Mesodermal cell (in vitro differentiated cells): Measurements from ENCODE around the gene PAX8.
A peak's percentile ranks its signal among the peaks of the same experiment; 100 is the strongest.

Source experiments
- H3K27ac ChIP-seq: 2 replicates; pipeline ENCODE4 v1.7.0; 2013; ENCODE audit warnings: mild to moderate bottlenecking, low read depth, low read length, moderate library complexity; ENCODE audit not compliant: severe bottlenecking
- H3K36me3 ChIP-seq: 2 replicates; pipeline ENCODE4 v1.7.1; 2013; ENCODE audit warnings: mild to moderate bottlenecking, low read length, moderate library complexity; ENCODE audit not compliant: control insufficient read depth, insufficient read depth
- H3K4me1 ChIP-seq: one replicate; pipeline ENCODE4 v1.7.1; 2013; ENCODE audit warnings: mild to moderate bottlenecking, low read length; ENCODE audit not compliant: insufficient read depth, control insufficient read depth, poor library complexity, severe bottlenecking
- H3K4me3 ChIP-seq: 2 replicates; pipeline ENCODE4 v1.7.0; 2013; ENCODE audit warnings: low read length, control low read depth, mild to moderate bottlenecking; ENCODE audit not compliant: insufficient read depth, poor library complexity, severe bottlenecking; ENCODE audit errors: extremely low read depth
- H3K9me3 ChIP-seq: 2 replicates; pipeline ENCODE4 v1.7.1; 2013; ENCODE audit warnings: mild to moderate bottlenecking, low read length, moderate library complexity; ENCODE audit not compliant: control insufficient read depth
- WGBS, 2 experiments: methylation state at CpG; one replicate each; pipeline ENCODE4 v1.1.5; 2013; ENCODE audit warnings: missing lambda C conversion rate in 2 of 2; ENCODE audit not compliant: insufficient coverage in 2 of 2; 5-methylcytosine and 5-hydroxymethylcytosine counted together

The PAX8 gene

GRCh38 chr2:113201496-113202304 is 77.0 kb downstream of the PAX8 start:
- no peak overlapping the region for H3K27ac ChIP-seq
- 92 to 93% methylated on average over 5 to 7 of the region's 8 CpGs for WGBS, 2 experiments
- no peaks in the 10 kb centered on the region for H3K36me3 ChIP-seq
- no peaks in the 10 kb centered on the region for H3K4me1 ChIP-seq
- no peaks in the 10 kb centered on the region for H3K9me3 ChIP-seq
- no peak overlapping the region for H3K4me3 ChIP-seq

GRCh38 chr2:113200736-113201490 is 77.8 kb downstream of the PAX8 start:
- Histone ChIP-seq H3K27ac (no peak overlapping the region), H3K4me1 (no peaks in the 10 kb centered on the region)
- 93 to 95% methylated on average over 14 to 16 of the region's 17 CpGs for WGBS, 2 experiments

GRCh38 chr2:113200236-113200635 is 78.5 kb downstream of the PAX8 start:
- Histone ChIP-seq H3K27ac (no peak overlapping the region), H3K36me3 (no peaks in the 10 kb centered on the region), H3K4me1 (no peaks in the 10 kb centered on the region), H3K9me3 (no peaks in the 10 kb centered on the region), H3K4me3 (no peak overlapping the region)
- 76 to 100% methylated on average over 3 of the region's 4 CpGs for WGBS, 2 experiments

More at GRCh38 chr2:113200736-113201490, 77.8 kb downstream of the PAX8 start:
- H3K9me3 ChIP-seq, result no peaks in the 10 kb centered on the region
- no peak overlapping the region for H3K4me3 ChIP-seq
- no peaks in the 10 kb centered on the region for H3K36me3 ChIP-seq

GRCh38 chr2:113198790-113199612 is 79.7 kb downstream of the PAX8 start:
- 0 to 1% methylated on average over 72 of the region's 79 CpGs for WGBS, 2 experiments
- Histone ChIP-seq H3K4me3 (peak overlapping the region; percentile 65), H3K9me3 (no peaks in the 10 kb centered on the region), H3K4me1 (no peaks in the 10 kb centered on the region), H3K36me3 (no peaks in the 10 kb centered on the region), H3K27ac (no peak overlapping the region)

- Histone ChIP-seq H3K27ac (no peak overlapping the region), H3K9me3 (no peaks in the 10 kb centered on the region), H3K4me1 (no peaks in the 10 kb centered on the region), H3K36me3 (no peaks in the 10 kb centered on the region), H3K4me3 (peak overlapping the region; percentile 65)
- 59 to 68% methylated on average over 27 to 28 of the region's 32 CpGs for WGBS, 2 experiments
Observed at GRCh38 chr2:113198048-113198789, 80.5 kb downstream of the PAX8 start.

- no peak overlapping the region for H3K4me3 ChIP-seq
- H3K36me3 ChIP-seq, result no peaks in the 10 kb centered on the region
- H3K9me3 ChIP-seq, result no peaks in the 10 kb centered on the region
- H3K4me1 ChIP-seq, result no peaks in the 10 kb centered on the region
- no peak overlapping the region for H3K27ac ChIP-seq
- WGBS, 2 experiments, result 81 to 95% methylated on average over 14 of the region's 17 CpGs
Observed at GRCh38 chr2:113197347-113198047, 81.2 kb downstream of the PAX8 start.

GRCh38 chr2:113196839-113197238 is 81.9 kb downstream of the PAX8 start:
- Histone ChIP-seq H3K36me3 (no peaks in the 10 kb centered on the region), H3K9me3 (no peaks in the 10 kb centered on the region), H3K4me1 (no peaks in the 10 kb centered on the region), H3K27ac (no peak overlapping the region), H3K4me3 (no peak overlapping the region)
- WGBS, 2 experiments, result 88 to 92% methylated on average over 2 to 4 of the region's 4 CpGs

GRCh38 chr2:113195923-113196501 is 82.7 kb downstream of the PAX8 start:
- WGBS, 2 experiments, result 86 to 96% methylated on average over 7 to 11 of the region's 11 CpGs
- no peaks in the 10 kb centered on the region for H3K9me3 ChIP-seq
- H3K4me1 ChIP-seq, result no peaks in the 10 kb centered on the region
- H3K27ac ChIP-seq, result no peak overlapping the region
- no peaks in the 10 kb centered on the region for H3K36me3 ChIP-seq
- no peak overlapping the region for H3K4me3 ChIP-seq

GRCh38 chr2:113192459-113193100 is 86.1 kb downstream of the PAX8 start:
- no peaks in the 10 kb centered on the region for H3K4me1 ChIP-seq
- WGBS, 2 experiments, result 57 to 75% methylated on average over 5 to 6 of the region's 7 CpGs

More at GRCh38 chr2:113192459-113193100, 86.1 kb downstream of the PAX8 start:
- H3K4me3 ChIP-seq, result no peak overlapping the region
- H3K9me3 ChIP-seq, result no peaks in the 10 kb centered on the region
- H3K27ac ChIP-seq, result no peak overlapping the region
- H3K36me3 ChIP-seq, result no peaks in the 10 kb centered on the region
